Measurements from ENCODE around the gene TMEM158.

Gene TMEM158

GRCh38 chr3:45199837-45200648, 26.0 kb downstream of the TMEM158 start:
- DNase-seq (ENCODE audit: low read depth) = no peak

- DNase-seq (ENCODE audit: low read depth) = no peak
Observed at GRCh38 chr3:45198264-45199260, 27.5 kb downstream of the TMEM158 start.

DNA sequence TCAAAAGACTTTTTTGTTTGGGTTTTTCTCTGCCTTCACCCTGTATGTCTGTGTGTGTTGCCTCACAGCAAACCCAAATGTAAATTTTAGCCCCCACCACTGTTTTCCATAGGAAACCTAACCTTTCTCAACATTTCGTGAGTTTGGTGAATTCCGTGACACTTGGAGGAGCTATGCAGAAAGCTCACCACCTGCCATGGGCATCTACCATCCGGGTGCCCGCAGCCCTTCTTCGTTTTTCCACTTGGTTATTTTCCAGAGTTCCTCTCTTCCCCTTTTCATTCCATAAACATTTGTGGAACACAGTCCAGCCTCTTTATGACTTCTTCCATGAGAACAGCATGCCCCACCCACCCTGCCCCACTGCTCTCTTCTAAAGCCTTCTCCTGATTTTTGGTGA, 31.3 kb downstream of the TMEM158 start:
- no peak for DNase-seq (ENCODE audit: low read depth)

DNA sequence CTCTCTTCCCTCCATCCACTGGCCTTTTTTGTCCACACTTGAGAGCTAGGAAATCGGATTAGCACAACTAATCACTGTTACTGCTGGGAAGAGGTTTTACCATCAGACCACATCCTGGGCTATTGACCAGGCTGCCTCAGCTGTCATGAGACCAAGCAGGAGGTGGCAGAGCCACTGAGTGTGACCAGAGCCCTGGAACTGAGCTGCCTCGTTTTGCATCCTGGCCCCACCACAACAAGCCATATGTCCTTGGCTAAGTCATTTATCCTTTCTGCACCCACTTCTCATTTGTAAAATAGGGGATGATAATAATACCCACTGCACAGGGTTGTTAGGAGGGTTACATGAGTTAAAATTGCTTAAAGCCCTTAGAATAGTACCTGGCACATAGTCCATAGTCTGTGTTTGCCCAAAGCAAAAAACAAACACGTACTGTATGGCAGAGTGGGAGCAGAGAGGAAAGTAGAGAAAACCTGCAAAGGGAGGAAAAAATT, 34.1 kb downstream of the TMEM158 start:
- no peak for DNase-seq (ENCODE audit: low read depth)

- no peak for DNase-seq (ENCODE audit: low read depth)
Observed at GRCh38 chr3:45191424-45191823, 34.7 kb downstream of the TMEM158 start.

DNA sequence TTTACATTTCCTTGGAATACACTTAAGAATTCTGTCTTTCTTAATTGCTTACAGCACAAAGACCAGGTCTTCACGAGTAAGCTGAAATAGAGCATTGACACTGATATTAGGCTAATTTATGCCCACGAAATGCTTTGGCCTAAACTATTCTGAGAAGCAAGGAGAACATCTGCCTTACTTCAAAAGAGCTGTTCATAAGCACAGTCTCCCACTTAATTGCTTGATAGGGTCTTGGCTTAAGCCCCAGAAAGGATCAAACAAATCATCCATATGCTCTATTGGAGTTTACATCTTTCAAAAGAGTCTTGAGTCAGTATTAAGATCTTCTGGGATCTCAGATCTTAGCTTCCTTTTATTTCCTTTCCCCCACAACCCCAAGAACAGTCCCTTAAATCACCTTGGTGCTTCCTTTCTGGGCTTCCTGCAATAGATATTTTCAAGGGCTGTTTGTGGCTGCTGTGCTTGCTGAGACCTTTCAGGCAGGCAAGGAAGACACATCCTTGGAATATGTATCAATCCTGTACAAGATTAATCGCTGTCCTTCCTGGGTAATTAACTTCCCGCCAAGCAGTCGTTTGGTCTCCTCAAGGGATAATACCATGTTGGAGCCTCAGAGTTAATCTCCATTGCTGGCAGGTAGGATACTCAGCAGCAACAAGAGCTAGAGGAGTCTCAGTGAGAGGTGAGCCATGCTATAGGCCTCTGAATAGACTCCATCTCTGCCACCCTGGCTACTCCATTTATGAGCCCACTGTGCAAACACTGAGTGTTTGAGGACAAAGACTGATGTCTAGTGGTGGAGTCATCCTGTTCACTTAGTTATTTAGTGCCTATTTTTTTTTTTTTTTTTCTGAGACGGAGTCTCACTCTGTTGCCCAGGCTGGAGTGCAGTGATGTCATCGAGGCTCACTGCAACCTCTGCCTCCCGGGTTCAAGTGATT, 37.1 kb downstream of the TMEM158 start:
- DNase-seq (ENCODE audit: low read depth) = no peak

DNA sequence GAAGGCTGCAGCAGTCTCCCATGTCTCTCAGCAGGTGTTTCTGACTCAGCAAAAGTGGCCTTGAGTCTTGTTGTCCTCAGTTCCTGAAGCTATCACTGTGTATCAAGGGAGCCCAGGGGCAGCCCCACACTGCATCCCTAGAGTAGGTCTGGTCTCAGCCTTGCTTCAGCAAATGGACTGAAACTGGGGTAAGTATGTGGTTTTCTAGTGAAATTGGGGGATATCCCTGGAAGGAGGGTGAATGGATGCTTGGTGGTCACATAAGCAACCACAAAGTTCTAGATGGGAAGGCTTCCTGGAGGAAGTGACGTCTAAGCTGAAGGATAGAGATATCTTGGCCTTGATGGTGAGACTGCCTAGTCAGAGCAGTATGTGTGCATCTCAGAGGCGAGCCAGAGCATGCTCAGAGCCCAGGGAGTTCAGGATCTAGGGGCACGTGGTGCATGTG, 38.4 kb downstream of the TMEM158 start:
- no peak for DNase-seq (ENCODE audit: low read depth)

DNA sequence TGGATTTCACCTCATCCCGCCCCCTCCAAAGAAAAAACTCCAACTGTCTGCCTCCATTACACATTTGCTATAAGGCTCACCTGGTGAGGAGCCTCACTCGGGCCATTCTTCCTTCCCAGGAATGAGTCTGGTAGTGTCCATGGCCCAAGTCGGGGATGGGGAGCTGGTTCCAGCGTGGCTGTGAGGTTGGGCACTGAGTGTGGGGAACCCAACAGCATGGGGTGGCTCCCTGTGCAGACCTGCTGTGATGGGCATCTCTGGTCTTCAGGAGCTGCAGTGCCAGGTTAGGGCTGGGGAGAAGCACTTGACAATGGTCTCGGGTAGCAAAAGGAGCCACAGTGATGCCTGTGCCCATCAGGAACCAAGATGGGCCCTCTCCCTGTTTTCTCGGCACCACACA, 39.2 kb downstream of the TMEM158 start:
- no peak for DNase-seq (ENCODE audit: low read depth)

DNA sequence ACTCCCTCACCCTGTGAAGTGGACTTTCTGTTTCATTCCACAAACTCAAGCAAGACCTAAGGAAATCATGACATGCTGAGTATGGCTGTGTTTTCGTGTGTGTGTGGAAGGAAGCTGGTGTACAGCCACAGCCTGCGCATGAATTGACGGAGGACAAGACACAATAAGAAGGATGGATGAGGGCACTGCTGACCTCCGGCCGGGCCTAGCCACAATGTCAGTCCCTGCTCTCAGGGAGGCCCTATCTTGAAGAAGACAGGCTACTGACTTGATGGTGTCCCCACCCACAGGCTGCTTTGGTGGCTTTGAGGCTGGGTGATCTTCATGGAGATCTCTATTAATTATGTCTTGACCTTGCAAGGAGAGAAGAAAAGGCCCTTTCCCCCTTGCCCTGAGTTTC, 40.6 kb downstream of the TMEM158 start:
- DNase-seq (ENCODE audit: low read depth) = no peak

DNA sequence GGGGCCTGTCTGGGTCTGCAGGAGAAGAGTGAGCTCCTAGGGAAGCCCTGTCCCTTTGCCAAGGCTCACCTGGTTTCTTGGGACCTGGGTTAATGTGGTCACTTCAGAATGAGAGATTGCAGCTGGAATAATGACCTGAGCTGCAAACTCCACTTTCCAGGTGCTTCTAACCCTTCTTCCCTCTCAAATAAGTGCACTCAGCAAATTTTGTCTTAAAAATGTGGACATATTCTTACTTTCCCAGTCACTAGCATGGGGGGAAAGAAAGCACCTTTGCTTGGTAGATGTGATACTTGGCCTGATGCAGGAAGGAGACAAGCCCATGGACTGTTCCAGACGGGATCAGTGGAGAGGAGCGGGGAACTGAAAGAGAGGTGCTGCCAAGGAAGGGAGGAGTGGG, 41.0 kb downstream of the TMEM158 start:
- no peak for DNase-seq (ENCODE audit: low read depth)

- DNase-seq (ENCODE audit: low read depth) = no peak
Observed at GRCh38 chr3:45183872-45184262, 42.2 kb downstream of the TMEM158 start.

GRCh38 chr3:45182915-45183871, 42.9 kb downstream of the TMEM158 start:
- no peak for DNase-seq (ENCODE audit: low read depth)

DNA sequence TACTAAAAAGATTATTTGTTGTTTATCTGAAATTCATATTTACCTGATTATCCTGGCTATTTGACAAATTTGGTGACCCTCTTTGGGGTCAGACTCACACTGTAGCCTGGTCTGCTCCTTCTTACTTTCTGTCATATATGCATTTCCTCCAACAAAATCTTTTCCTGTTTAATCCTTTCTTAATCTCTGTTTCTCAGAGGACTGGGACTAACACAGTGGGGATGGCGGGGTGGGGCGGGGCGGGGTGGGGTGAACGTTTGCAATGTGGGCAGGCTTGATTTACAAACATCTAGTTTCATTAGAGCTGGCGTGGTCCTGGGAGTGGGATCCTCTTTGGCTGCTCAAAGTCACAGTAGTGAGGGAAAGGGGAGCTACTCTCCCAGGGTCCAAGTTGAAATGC, 44.6 kb downstream of the TMEM158 start:
- DNase-seq (ENCODE audit: low read depth) = no peak

DNA sequence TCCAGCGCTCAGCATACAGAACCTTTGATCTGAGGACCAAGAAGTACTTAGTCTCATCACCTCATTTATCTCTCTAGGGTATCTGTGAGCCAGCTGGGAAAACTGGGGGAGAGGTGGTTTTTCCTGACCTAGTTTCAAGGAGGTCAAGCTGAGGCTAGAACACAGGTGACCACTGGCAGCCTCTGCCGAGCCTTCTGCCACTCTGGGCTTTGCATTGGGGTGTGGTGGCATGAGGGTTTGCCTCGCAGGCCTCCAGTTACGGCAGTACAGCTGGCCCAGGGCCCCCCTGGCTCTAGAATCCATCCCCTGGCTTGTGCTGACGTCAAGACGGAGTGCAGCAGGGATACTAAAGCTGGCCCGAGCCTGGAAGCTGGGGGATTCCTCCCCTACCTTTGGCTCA, 45.2 kb downstream of the TMEM158 start:
- no peak for DNase-seq (ENCODE audit: low read depth)

GRCh38 chr3:45180051-45180450, 46.0 kb downstream of the TMEM158 start:
- no peak for DNase-seq (ENCODE audit: low read depth)

GRCh38 chr3:45179163-45179562, 46.9 kb downstream of the TMEM158 start:
- no peak for DNase-seq (ENCODE audit: low read depth)

GRCh38 chr3:45178183-45179023, 47.7 kb downstream of the TMEM158 start:
- no peak for DNase-seq (ENCODE audit: low read depth)

- DNase-seq (ENCODE audit: low read depth) = no peak
Observed at GRCh38 chr3:45176912-45177311, 49.2 kb downstream of the TMEM158 start.
